HCT116 (cell line): ENCODE measurements around the gene LCMT2. TPM values are rescaled to one million over a fixed set of nuclear protein-coding genes. Genes with fewer than 3 reads are reported as not detected.

Experiments
- ATAC-seq: fragments of 200-7000 bp; cut with Tn5 transposase; 2 replicates; pipeline ENCODE4 v1.9.1; 2020; ENCODE audit warnings: mild to moderate bottlenecking, moderate library complexity
- BruUV-seq: library from RNA; stranded (reverse); fragments of 400-500 nt; replicated peaks from 2 replicates; lab custom pipeline; 2021; lab: Mats Ljungman, UMichigan
- CTCF ChIA-PET: fragments of 300-600 bp; sonication (Branson Sonifier 250); formaldehyde crosslinking; loops from one replicate; lab custom pipeline; 2021; ENCODE audit warnings: antibody characterized with exemption; lab: Charles Lee
- POLR2A ChIA-PET: fragments of 300-600, 350-600 bp; sonication (Branson Sonifier 250); formaldehyde crosslinking; loops from one replicate; lab custom pipeline; 2021; ENCODE audit warnings: antibody characterized with exemption; lab: Charles Lee
- RAD21 ChIA-PET, 2 experiments: fragments of 300-600 bp; sonication (Branson Sonifier 250); formaldehyde crosslinking; loops; one replicate each; lab custom pipeline; 2023; ENCODE audit warnings: low total read pairs in 2 of 2; ENCODE audit not compliant: uncharacterized antibody in 2 of 2, unreplicated experiment in 2 of 2, low non-redundant PET in 1 of 2; lab: Charles Lee
- DNase-seq: peaks from one replicate; pipeline ENCODE4 v3.0.0-alpha.2; 2010; ENCODE audit warnings: low read depth, low spot score
- H2AFZ ChIP-seq: fragments of 200-600 bp; shearing (Covaris generic), sonication (generic); 2 replicates; pipeline ENCODE4 v1.6.1; 2017; ENCODE audit warnings: low read depth, mixed run types, mixed read lengths, antibody characterized with exemption, low read length; ENCODE audit not compliant: poor library complexity, severe bottlenecking
- H3K27ac ChIP-seq: 2 replicates; pipeline ENCODE4 v1.5.1; 2012; ENCODE audit warnings: low read depth, low read length
- H3K27me3 ChIP-seq: fragments of 200-600 bp; sonication (generic); 2 replicates; pipeline ENCODE4 v1.6.1; 2016; ENCODE audit warnings: mixed run types, low read length, mixed read lengths; ENCODE audit not compliant: insufficient read depth
- H3K36me3 ChIP-seq, 2 experiments: fragments of 200-500 bp in 1 of 2; fragments of 200-600 bp in 1 of 2; sonication (Bioruptor generic) in 1 of 2; sonication (generic) in 1 of 2; 2 replicates each; pipeline versions ENCODE4 v1.5.1 to v1.6.1; 2014 to 2016; ENCODE audit warnings: low read length in 2 of 2, inconsistent platforms in 1 of 2, mixed read lengths in 1 of 2, mixed run types in 1 of 2; ENCODE audit not compliant: insufficient read depth in 2 of 2, control insufficient read depth in 1 of 2
- H3K4me1 ChIP-seq, 2 experiments: fragments of 200-600 bp in 1 of 2; sonication (generic) in 1 of 2; 2 replicates each; pipeline versions ENCODE4 v1.5.1 to v1.6.1; 2012 to 2017; ENCODE audit warnings: low read length in 2 of 2, inconsistent platforms in 1 of 2, mild to moderate bottlenecking in 1 of 2, mixed read lengths in 1 of 2, mixed run types in 1 of 2, moderate library complexity in 1 of 2; ENCODE audit not compliant: insufficient read depth in 2 of 2, control insufficient read depth in 1 of 2
- H3K4me2 ChIP-seq: fragments of 200-600 bp; sonication (generic); 2 replicates; pipeline ENCODE4 v1.6.1; 2017; ENCODE audit warnings: mixed run types, low read length, mixed read lengths
- H3K4me3 ChIP-seq, 2 experiments: fragments of 200-600 bp in 1 of 2; sonication (generic) in 1 of 2; replicated peaks in 1 of 2; 2 replicates each; pipeline ENCODE4 v1.5.1; 2011 to 2016; ENCODE audit warnings: low read length in 2 of 2, control low read depth in 1 of 2, low read depth in 1 of 2, mild to moderate bottlenecking in 1 of 2, mixed read lengths in 1 of 2, mixed run types in 1 of 2
- H3K79me2 ChIP-seq: fragments of 200-600 bp; sonication (generic); 2 replicates; pipeline ENCODE4 v1.6.1; 2017; ENCODE audit warnings: mild to moderate bottlenecking, mixed run types, low read length, moderate library complexity, mixed read lengths; ENCODE audit not compliant: insufficient read depth
- H3K9ac ChIP-seq: fragments of 200-600 bp; sonication (generic); 2 replicates; pipeline ENCODE4 v1.6.1; 2016; ENCODE audit warnings: low read length, mixed read lengths
- H3K9me2 ChIP-seq: fragments of 200-600 bp; sonication (generic), shearing (Covaris generic); 2 replicates; pipeline ENCODE4 v1.6.1; 2017; ENCODE audit warnings: mixed run types, mild to moderate bottlenecking, moderate library complexity; ENCODE audit not compliant: insufficient read depth
- H3K9me3 ChIP-seq, 2 experiments: fragments of 200-500 bp in 1 of 2; fragments of 200-600 bp in 1 of 2; sonication (Bioruptor generic) in 1 of 2; sonication (generic) in 1 of 2; 2 replicates each; pipeline ENCODE4 v1.6.1; 2014 to 2017; ENCODE audit warnings: low read length in 2 of 2, mixed read lengths in 2 of 2, inconsistent platforms in 1 of 2, low read depth in 1 of 2, mild to moderate bottlenecking in 1 of 2, mixed run types in 1 of 2, moderate library complexity in 1 of 2; ENCODE audit not compliant: control insufficient read depth in 1 of 2, insufficient read depth in 1 of 2
- H4K20me1 ChIP-seq: fragments of 200-600 bp; sonication (generic), shearing (Covaris generic); 2 replicates; pipeline ENCODE4 v1.6.1; 2017; ENCODE audit warnings: mixed run types, mild to moderate bottlenecking, moderate library complexity; ENCODE audit not compliant: insufficient read depth
- CEBPB ChIP-seq: IDR thresholded peaks from 2 replicates; pipeline ENCODE4 v1.6.1; 2012; ENCODE audit warnings: low read depth
- CTCF ChIP-seq, 3 experiments: fragments of 200-600 bp in 1 of 3; sonication (generic) in 1 of 3; IDR thresholded peaks in 2 of 3; conservative IDR thresholded peaks in 1 of 3; 2 replicates each; pipeline ENCODE4 v1.5.1; 2012 to 2017; ENCODE audit warnings: low read depth in 2 of 3, low read length in 2 of 3, antibody characterized with exemption in 1 of 3, borderline replicate concordance in 1 of 3, control low read depth in 1 of 3, mild to moderate bottlenecking in 1 of 3, mixed read lengths in 1 of 3, mixed run types in 1 of 3, moderate library complexity in 1 of 3; ENCODE audit not compliant: insufficient read depth in 1 of 3
- ELF1 ChIP-seq: IDR thresholded peaks from 2 replicates; pipeline ENCODE4 v1.6.1; 2012; ENCODE audit warnings: low read depth, borderline replicate concordance
- JUND ChIP-seq: IDR thresholded peaks from 2 replicates; pipeline ENCODE4 v1.6.1; 2012
- POLR2A ChIP-seq: IDR thresholded peaks from 2 replicates; pipeline ENCODE4 v1.7.0; 2011; ENCODE audit warnings: borderline replicate concordance; ENCODE audit not compliant: insufficient read depth, insufficient read length; ENCODE audit errors: extremely low read depth
- POLR2AphosphoS5 ChIP-seq: IDR thresholded peaks from 2 replicates; pipeline ENCODE4 v1.6.1; 2011; ENCODE audit warnings: mild to moderate bottlenecking, low read depth, low read length, moderate library complexity
- REST ChIP-seq: IDR thresholded peaks from 2 replicates; pipeline ENCODE4 v1.6.1; 2012; ENCODE audit warnings: low read depth
- SIN3A ChIP-seq: IDR thresholded peaks from 2 replicates; pipeline ENCODE4 v1.6.1; 2012; ENCODE audit warnings: low read depth
- SP1 ChIP-seq: IDR thresholded peaks from 2 replicates; pipeline ENCODE4 v1.6.1; 2012; ENCODE audit warnings: low read depth
- SRF ChIP-seq: IDR thresholded peaks from 2 replicates; pipeline ENCODE4 v1.6.1; 2012; ENCODE audit warnings: low read depth
- TCF7L2 ChIP-seq: IDR thresholded peaks from 2 replicates; pipeline ENCODE4 v1.7.0; 2011; ENCODE audit warnings: borderline replicate concordance, inconsistent platforms; ENCODE audit not compliant: insufficient read depth, insufficient read length; ENCODE audit errors: extremely low read depth
- YY1 ChIP-seq: IDR thresholded peaks from 2 replicates; pipeline ENCODE4 v1.6.1; 2011; ENCODE audit warnings: low read length, low read depth, moderate library complexity, mild to moderate bottlenecking; ENCODE audit not compliant: insufficient replicate concordance; ENCODE audit errors: extremely low read depth
- ZBTB33 ChIP-seq: IDR thresholded peaks from 2 replicates; pipeline ENCODE4 v1.6.1; 2011; ENCODE audit warnings: mild to moderate bottlenecking, low read length, moderate library complexity; ENCODE audit not compliant: insufficient replicate concordance; ENCODE audit errors: extremely low read depth
- ZFX ChIP-seq: fragments of 450-650 bp; IDR thresholded peaks from 2 replicates; pipeline ENCODE4 v1.6.1; 2017
- intact Hi-C: fragments of 100-400 bp; cut with micrococcal nuclease; formaldehyde crosslinking; loops from 2 replicates; pipeline ENCODE4 v1.10.0; 2022
- total RNA-seq: library from RNA; stranded (reverse); gene quantifications from one replicate; pipeline ENCODE4 v1.2.1, GENCODE V29; 2021; ENCODE audit not compliant: unreplicated experiment

LCMT2 gene
- total RNA-seq, 1 experiment from 2014 or later = 4.7 TPM

GRCh38 chr15:43316971-43317346 lies 13.4 kb downstream of the LCMT2 start:
- no peaks in the 10 kb centered on the region for H4K20me1 ChIP-seq
- H3K9me2 ChIP-seq = no peaks in the 10 kb centered on the region
- no peaks in the 10 kb centered on the region for H3K79me2 ChIP-seq
- H3K9me3 ChIP-seq = no peaks in the 10 kb centered on the region
- H3K4me3 ChIP-seq = no peak overlapping the region
- H2AFZ ChIP-seq = no peak overlapping the region
- DNase-seq (no peak), ATAC-seq (no peak)
- TF ChIP-seq SIN3A (no peak), ZBTB33 (no peak), POLR2AphosphoS5 (no peak), POLR2A (no peak), CEBPB (no peak), SRF (no peak), REST (no peak), YY1 (no peak), CTCF (IDR thresholded peaks at IDR 0.05 in 2 of 3, conservative IDR thresholded peaks at IDR 0.05 in 1 of 3; ENCODE audit: borderline replicate concordance in 1 of 3, insufficient read depth in 1 of 3, low read depth in 2 of 3, low read length in 2 of 3) (no peak), ZFX (no peak), SP1 (no peak), ELF1 (no peak), TCF7L2 (no peak), JUND (no peak)
- POLR2A ChIA-PET = no interaction called here
- CTCF ChIA-PET = no interaction called here
- RAD21 ChIA-PET = no interaction called here
- H3K27me3 ChIP-seq = no peaks in the 10 kb centered on the region
- no peak overlapping the region for H3K4me2 ChIP-seq
- BruUV-seq = no TSS peak
- H3K36me3 ChIP-seq = no peaks in the 10 kb centered on the region
- H3K9ac ChIP-seq = no peak overlapping the region
- H3K27ac ChIP-seq = no peak overlapping the region
- peaks cover 0 to 8% of the 10 kb centered on the region in 2 experiments; a peak in 1 of 4 replicates for H3K4me1 ChIP-seq
- intact Hi-C loops = no loop called here
